ENCODE results near the gene SAMD11. TPM values are rescaled to one million over a fixed set of nuclear protein-coding genes. Genes with fewer than 3 reads are reported as not detected.

Gene SAMD11
- total and polyA plus RNA-seq, 2 of the 8 experiments (the other 6 are each of a cell fraction or from before 2014, with no cell fraction given) = 0.18 to 0.30 TPM

DNA sequence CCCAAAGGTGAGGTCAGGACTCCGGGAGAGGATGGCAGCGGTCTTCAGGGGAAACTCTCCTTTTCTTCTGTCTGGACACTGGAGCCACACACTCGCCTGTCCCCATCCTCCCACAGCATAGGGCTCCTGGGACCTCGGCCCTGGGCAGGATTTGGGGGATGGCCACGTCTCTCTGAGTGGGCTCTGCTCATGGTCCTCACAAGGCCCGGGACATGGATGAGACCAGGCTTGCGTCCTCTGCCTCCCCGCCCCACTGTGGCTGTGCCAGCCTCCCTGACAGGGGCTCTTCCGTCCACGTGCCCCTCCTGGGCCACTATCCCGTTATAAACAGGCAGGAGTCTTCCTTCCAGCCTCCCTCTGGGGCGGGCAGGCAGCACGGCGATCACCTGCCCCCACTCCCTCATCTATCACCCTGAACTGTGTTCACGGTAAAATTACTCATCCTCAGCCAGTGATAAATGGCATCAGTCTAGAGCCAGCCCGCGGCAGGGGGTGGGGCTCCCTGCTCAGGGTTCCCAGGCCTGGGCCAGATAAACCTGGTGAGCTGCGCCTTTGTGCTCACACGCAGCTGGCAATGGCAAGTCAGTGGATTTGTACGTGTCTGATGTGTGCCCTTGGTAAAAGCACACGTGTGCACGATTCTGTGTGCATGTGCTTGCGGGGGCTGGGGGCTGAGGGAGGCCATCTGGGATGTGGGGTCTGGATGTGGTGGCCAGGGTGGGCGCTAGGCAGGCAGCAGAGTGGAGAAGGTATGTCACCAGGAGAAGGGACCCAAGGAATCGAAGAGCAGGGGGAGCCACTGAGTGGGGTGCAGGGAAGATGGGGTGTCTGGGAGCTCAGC lies 12.6 kb upstream of the SAMD11 start (continued):
- TF ChIP-seq SP2 (IDR thresholded peaks at IDR 0.05; ENCODE audit: low read length) = no peak
- no peak for TF ChIP-seq GTF2F1 (IDR thresholded peaks at IDR 0.05; ENCODE audit: borderline replicate concordance, low read depth, low read length)
